GM18502 (cell line): Measurements from ENCODE around the gene ZNF750.

Experiments
- ATAC-seq: cut with Tn5 transposase; IDR thresholded peaks from one replicate; pipeline ENCODE4 v1.9.1; 2021; ENCODE audit warnings: mild to moderate bottlenecking; ENCODE audit not compliant: unreplicated experiment, poor library complexity

The ZNF750 gene

GRCh38 chr17:82873521-82873920 lies 33.7 kb upstream of the ZNF750 start:
- ATAC-seq: no peak

GRCh38 chr17:82872591-82873520 lies 33.0 kb upstream of the ZNF750 start:
- ATAC-seq: no peak

- ATAC-seq: no peak
These were observed 32.1 kb upstream of the ZNF750 start for GRCh38 chr17:82871776-82872561.

GRCh38 chr17:82871056-82871775 lies 31.4 kb upstream of the ZNF750 start:
- peak; percentile 79 for ATAC-seq

DNA sequence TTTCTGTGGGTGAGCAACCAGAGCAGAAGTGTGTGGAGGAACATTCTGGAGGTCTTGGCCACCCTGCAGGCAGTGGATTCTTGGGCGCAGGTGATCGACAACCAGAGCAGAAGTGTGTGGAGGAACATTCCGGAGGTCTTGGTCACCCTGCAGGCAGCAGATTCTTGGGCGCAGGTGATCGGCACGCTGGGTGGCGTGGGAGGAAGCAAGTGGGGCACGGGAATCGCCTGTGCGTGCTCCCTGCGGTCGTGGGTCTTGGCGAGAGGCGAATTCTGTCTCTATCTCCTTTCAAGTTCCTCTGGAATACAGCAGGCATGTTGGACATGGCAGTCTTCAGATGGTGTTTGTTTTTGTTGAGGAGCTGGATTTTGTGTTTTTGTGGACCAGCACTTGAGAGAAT lies 30.7 kb upstream of the ZNF750 start:
- no peak for ATAC-seq

DNA sequence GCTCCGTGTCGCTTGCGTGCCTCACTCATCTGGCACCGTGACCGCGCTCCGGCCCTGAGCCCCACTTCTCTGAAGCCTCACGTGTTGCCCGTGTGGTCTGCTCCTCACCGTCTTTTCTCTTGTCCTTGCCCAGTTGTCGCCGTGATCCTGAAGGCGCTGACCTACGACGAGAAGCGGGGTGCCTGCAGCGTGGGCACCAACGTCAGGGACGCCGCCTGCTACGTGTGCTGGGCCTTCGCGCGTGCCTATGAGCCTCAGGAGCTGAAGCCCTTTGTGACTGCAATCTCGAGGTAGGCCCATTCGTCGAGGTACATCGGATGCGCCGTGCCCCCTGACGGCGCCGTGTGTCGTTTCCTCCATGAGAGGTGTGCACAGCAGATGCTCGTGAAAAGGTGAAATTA lies 30.3 kb upstream of the ZNF750 start:
- no peak for ATAC-seq

GRCh38 chr17:82869536-82869935 lies 29.7 kb upstream of the ZNF750 start:
- ATAC-seq: no peak

DNA sequence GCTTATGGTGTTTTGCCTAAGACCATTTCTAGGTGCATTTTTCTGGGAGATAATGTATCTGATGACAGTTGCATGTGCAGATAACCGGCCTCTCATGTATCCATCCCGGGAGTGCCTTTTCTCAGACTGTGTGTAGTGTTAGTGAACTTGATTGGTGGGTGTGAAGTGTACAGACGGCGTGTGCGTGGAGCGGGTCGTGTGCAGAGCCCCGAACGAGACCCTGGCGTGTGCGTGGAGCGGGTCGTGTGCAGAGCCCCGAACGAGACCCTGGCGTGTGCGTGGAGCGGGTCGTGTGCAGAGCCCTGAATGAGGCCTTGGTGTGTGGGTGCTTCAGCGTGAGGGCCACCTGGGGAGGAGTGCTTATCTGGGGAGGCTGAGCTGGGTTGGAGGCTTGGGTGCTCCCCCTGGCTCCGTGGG lies 28.9 kb upstream of the ZNF750 start:
- no peak for ATAC-seq

DNA sequence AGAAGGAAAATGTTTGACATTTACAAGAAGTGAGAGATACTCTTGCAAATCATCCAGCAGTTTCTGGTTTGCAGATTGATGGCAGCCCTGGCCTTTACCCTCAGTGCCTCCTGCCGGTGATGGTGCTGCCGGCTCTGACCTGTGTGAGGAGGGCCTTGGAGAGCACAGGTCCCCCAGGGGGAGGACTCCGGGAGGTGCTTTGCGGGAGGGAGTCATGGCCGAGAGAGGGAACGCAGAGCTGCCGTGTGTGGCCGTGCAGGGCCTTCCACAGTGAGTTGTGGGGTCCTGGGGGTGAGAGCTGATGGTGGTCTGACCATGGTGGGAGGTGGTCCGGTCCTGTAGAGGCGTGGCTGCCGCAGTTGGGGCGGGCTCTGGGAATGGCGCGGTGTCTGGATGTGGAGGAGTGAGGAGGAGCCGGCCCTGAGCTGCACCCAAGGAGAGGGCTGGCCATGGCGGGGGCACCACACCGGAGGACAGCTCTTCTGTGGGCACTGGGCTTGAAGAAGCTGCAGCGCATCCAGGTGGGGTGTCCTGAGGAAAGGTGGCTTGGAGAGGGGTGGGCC lies 28.0 kb upstream of the ZNF750 start:
- ATAC-seq: no peak

DNA sequence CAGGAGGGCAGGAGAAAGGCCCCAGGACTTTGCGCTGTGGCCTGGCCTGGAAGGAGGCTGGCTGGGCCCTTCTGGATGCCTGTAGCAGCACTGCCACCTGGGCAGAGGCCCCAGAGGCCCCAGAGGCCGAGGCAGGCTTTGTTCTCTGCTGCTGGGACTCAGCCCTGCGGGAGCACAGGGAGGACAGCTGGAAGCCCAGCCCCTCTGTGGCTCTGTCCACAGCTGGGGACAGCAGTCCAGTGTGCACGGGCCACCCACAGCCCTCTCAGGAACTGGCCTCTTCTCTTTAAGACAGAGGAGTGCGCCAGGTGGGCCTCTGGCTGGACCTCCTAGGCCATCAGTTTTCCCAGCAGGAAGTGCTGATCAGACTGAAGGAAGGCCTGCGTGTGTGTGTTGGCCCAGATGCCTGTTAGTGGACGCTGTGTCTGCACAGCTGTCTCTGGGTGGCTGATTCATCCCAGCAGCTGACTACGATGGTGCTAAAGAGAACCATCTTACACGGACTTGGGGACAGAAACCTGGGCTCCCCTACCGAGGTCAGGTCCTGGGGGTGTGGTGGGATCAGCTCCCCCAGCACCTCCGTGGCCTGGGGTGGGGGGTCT lies 26.9 kb upstream of the ZNF750 start:
- ATAC-seq: no peak

- no peak for ATAC-seq
These were observed 26.1 kb upstream of the ZNF750 start for GRCh38 chr17:82865774-82866395.

DNA sequence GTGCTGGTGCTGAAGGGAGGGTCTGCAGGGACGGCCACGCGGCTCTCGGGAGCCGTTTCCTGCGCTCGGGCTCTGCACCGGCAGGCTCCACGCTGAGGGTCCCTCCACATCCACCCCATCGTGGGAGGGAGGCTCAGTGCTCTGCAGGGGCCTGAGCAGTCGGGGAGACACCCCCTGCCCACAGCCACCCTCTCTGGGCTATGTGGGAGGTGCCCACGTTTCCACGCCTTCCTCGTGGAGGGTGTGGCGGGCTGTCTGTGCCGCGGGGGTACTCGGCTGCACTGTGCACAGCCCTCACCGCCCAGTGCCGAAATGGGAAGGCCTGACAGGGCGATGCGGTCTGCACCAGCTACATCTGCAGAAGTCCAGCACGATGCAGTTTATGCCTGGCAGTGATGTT lies 25.5 kb upstream of the ZNF750 start:
- no peak for ATAC-seq

DNA sequence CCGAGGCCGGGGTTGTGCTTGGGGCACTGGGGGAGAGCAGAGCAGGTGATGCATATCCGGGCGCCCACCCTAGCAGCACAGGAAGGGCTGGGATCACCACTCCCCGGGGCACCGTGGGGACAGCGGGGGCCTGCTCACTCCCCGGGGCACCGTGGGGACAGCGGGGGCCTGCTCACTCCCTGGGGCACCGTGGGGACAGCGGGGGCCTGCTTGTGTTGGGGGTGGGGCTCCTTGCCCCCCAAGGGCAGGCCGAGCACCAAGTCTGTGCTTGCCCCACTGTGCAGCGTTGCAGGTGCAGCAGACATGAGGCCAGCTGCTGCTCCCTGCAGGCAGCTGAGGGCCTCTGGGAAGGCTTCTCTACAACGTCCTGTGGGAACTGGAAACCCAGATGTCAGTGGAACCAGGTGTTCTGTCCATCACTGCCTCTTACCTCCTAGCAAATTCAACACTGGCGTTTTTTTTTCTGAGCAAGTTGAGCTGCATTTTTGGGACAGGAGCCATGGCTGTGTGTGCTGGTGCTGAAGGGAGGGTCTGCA lies 25.0 kb upstream of the ZNF750 start:
- ATAC-seq: no peak

GRCh38 chr17:82863941-82864712 lies 24.3 kb upstream of the ZNF750 start:
- ATAC-seq: peak; percentile 84

GRCh38 chr17:82863383-82863940 lies 23.6 kb upstream of the ZNF750 start:
- no peak for ATAC-seq

- ATAC-seq: no peak
These were observed 23.0 kb upstream of the ZNF750 start for GRCh38 chr17:82862737-82863382.

DNA sequence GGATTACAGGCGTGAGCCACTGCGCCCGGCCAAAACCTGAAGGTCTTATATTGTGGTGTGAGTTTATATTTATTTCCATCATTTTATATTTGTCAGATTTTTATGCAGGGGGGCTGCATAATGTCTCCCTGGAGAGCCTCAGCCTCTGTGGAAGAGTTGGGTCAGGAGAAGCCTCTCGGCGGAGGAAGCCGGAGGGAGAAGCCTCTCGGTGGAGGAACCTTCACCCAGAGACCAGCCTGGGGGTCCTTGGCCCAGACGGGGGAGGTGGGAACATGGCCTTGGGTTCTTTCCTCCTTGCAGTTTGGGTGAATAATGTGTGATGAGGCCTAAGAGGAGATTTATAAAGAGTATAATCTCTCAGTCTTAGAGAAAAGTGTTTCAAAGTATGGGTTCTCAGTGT lies 22.4 kb upstream of the ZNF750 start:
- no peak for ATAC-seq

- no peak for ATAC-seq
These were observed 21.6 kb upstream of the ZNF750 start for GRCh38 chr17:82861393-82861775.
